Smooth muscle cell (in vitro differentiated cells): ENCODE measurements around the gene MCUR1. TPM values are rescaled to one million over a fixed set of nuclear protein-coding genes. Genes with fewer than 3 reads are reported as not detected.

Experiments used
- polyA plus RNA-seq: library from polyadenylated mRNA; unstranded; fragments of >200 nt; fragmentation: Nextera tagmentation; extraction: Ambion mirVana; gene quantifications from 2 replicates; pipeline ENCODE4 v1.2.1, GENCODE V29; 2016
- total RNA-seq: library from RNA; depleted of rRNA; stranded (reverse); fragments of >200 nt; gene quantifications from 2 replicates; pipeline ENCODE4 v1.2.3, GENCODE V29; 2014

MCUR1 gene
- total and polyA plus RNA-seq, 2 experiments from 2014 or later, result 11.3 to 23.4 TPM

Other genes starting within 250 kb of the MCUR1 start
- 5.2 and 5.8 TPM in 2 replicates for gene SIRT5, start 240.0 kb downstream of the MCUR1 start, total RNA-seq
- 5.5 and 5.8 TPM in 2 replicates for gene SIRT5, start 240.0 kb downstream of the MCUR1 start, polyA plus RNA-seq
- 97.3 and 120 TPM in 2 replicates for gene NOL7, start 199.2 kb downstream of the MCUR1 start, total RNA-seq
- gene NOL7, start 199.2 kb downstream of the MCUR1 start, polyA plus RNA-seq, result 104 and 132 TPM in 2 replicates
- gene RANBP9, start 102.7 kb downstream of the MCUR1 start, total RNA-seq, result 40.9 and 50.3 TPM in 2 replicates
- gene RANBP9, start 102.7 kb downstream of the MCUR1 start, polyA plus RNA-seq, result 26.9 and 29.5 TPM in 2 replicates
- 0.76 and 1.6 TPM in 2 replicates for gene RNF182, start 110.4 kb upstream of the MCUR1 start, total RNA-seq
- gene RNF182, start 110.4 kb upstream of the MCUR1 start, polyA plus RNA-seq, result not detected in 2 replicates